ENCODE results near the gene FAM124B.
A peak's percentile ranks its signal among the peaks of the same experiment; 100 is the strongest.

The FAM124B gene

GRCh38 chr2:224401641-224402342, at the start of gene FAM124B:
Gene FAM124B, minus strand, starts transcription at chr2:224402107. Its CDS starts 339 bp downstream, at chr2:224401768.
- FAIRE-seq: no peak
- TF ChIP-seq POLR2A (IDR thresholded peaks at IDR 0.05; ENCODE audit: low read depth, low read length): no peak
- no peak for DNase-seq (ENCODE audit: insufficient read length, low spot score)

- FAIRE-seq: peak; percentile 64
- TF ChIP-seq POLR2A (IDR thresholded peaks at IDR 0.05; ENCODE audit: low read depth, low read length): no peak
- DNase-seq (ENCODE audit: insufficient read length, low spot score): no peak
Measured at GRCh38 chr2:224449212-224450147, 47.6 kb upstream of the FAM124B start.

- no peak for TF ChIP-seq POLR2A (IDR thresholded peaks at IDR 0.05; ENCODE audit: low read depth, low read length)
- DNase-seq (ENCODE audit: insufficient read length, low spot score) (no peak), FAIRE-seq (no peak)
Measured at GRCh38 chr2:224448236-224448635, 46.3 kb upstream of the FAM124B start.

- FAIRE-seq: no peak
- no peak for DNase-seq (ENCODE audit: insufficient read length, low spot score)
- no peak for TF ChIP-seq POLR2A (IDR thresholded peaks at IDR 0.05; ENCODE audit: low read depth, low read length)
Measured at GRCh38 chr2:224444783-224445182, 42.9 kb upstream of the FAM124B start.

- no peak for FAIRE-seq
- DNase-seq (ENCODE audit: insufficient read length, low spot score): no peak
- TF ChIP-seq POLR2A (IDR thresholded peaks at IDR 0.05; ENCODE audit: low read depth, low read length): no peak
Measured at GRCh38 chr2:224444021-224444420, 42.1 kb upstream of the FAM124B start.

GRCh38 chr2:224442071-224442967, 40.4 kb upstream of the FAM124B start:
- no peak for TF ChIP-seq POLR2A (IDR thresholded peaks at IDR 0.05; ENCODE audit: low read depth, low read length)
- no peak for DNase-seq (ENCODE audit: insufficient read length, low spot score)

GRCh38 chr2:224440988-224441387, 39.1 kb upstream of the FAM124B start:
- TF ChIP-seq POLR2A (IDR thresholded peaks at IDR 0.05; ENCODE audit: low read depth, low read length): no peak
- DNase-seq (ENCODE audit: insufficient read length, low spot score): no peak
- FAIRE-seq: no peak

More at GRCh38 chr2:224442071-224442967, 40.4 kb upstream of the FAM124B start:
- no peak for FAIRE-seq

- FAIRE-seq: no peak
- no peak for TF ChIP-seq POLR2A (IDR thresholded peaks at IDR 0.05; ENCODE audit: low read depth, low read length)
- no peak for DNase-seq (ENCODE audit: insufficient read length, low spot score)
Measured at GRCh38 chr2:224438726-224439125, 36.8 kb upstream of the FAM124B start.

GRCh38 chr2:224436634-224437033, 34.7 kb upstream of the FAM124B start:
- no peak for FAIRE-seq
- DNase-seq (ENCODE audit: insufficient read length, low spot score): no peak
- TF ChIP-seq POLR2A (IDR thresholded peaks at IDR 0.05; ENCODE audit: low read depth, low read length): no peak

- TF ChIP-seq POLR2A (IDR thresholded peaks at IDR 0.05; ENCODE audit: low read depth, low read length): no peak
- DNase-seq (ENCODE audit: insufficient read length, low spot score) (no peak), FAIRE-seq (no peak)
Measured at GRCh38 chr2:224434618-224435017, 32.7 kb upstream of the FAM124B start.

- FAIRE-seq (no peak), DNase-seq (ENCODE audit: insufficient read length, low spot score) (no peak)
- TF ChIP-seq POLR2A (IDR thresholded peaks at IDR 0.05; ENCODE audit: low read depth, low read length): no peak
Measured at GRCh38 chr2:224433442-224433841, 31.5 kb upstream of the FAM124B start.

GRCh38 chr2:224432003-224432579, 30.2 kb upstream of the FAM124B start:
- no peak for TF ChIP-seq POLR2A (IDR thresholded peaks at IDR 0.05; ENCODE audit: low read depth, low read length)
- DNase-seq (ENCODE audit: insufficient read length, low spot score) (no peak), FAIRE-seq (no peak)

GRCh38 chr2:224429441-224429810, 27.5 kb upstream of the FAM124B start:
- DNase-seq (ENCODE audit: insufficient read length, low spot score) (no peak), FAIRE-seq (no peak)
- no peak for TF ChIP-seq POLR2A (IDR thresholded peaks at IDR 0.05; ENCODE audit: low read depth, low read length)
